HG03097 (cell line): Measurements from ENCODE around the gene TLE1.

Source experiments
- ATAC-seq: cut with Tn5 transposase; IDR thresholded peaks from one replicate; pipeline ENCODE4 v1.9.1; 2021; ENCODE audit not compliant: unreplicated experiment, low FRiP score

Gene TLE1

DNA sequence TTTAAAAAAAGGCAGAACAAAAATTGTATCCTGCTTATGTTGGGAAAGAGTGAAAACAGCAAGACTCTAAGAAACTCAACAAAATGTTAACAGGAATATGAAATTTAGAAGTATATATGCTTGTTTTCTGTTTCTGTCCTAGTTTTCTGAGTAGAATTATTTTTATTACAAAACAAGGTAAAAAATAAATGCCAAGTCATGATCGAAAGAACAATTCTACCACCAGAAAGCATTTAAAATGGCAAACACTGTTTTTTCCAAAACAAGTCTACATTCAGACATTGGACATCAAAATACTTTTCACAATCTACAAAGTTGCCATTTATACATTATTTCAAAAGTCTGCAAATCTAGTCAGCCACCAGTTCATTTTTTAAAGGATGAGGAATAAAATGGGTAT, 102.6 kb downstream of the TLE1 start:
- ATAC-seq: no peak

DNA sequence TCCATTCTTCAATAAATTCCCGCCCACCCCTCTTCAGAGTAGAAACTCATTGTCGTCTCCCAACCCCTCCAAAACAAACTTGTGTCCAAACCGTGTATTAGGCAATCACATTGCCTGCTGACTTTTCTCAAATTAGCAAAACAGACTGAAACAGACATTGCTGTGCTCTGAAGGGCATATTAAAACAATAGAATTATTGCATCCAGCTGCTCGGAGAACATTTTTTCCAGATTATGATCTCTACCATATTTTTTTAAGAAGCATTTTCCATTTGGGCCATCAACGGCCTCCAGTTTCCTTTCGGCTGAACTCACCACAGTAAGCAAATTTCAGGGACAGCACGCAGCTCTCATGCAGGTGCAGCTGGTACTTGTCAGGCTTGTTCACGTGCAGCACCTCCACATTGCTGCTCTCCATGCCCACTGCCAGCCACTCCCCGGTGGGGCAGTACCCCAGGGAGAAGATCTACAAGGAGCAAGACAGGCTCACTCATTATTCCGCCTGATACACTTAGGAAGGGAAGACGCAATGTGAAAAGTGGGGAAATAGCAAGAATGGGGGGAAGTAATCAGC, 104.1 kb downstream of the TLE1 start:
- no peak for ATAC-seq

DNA sequence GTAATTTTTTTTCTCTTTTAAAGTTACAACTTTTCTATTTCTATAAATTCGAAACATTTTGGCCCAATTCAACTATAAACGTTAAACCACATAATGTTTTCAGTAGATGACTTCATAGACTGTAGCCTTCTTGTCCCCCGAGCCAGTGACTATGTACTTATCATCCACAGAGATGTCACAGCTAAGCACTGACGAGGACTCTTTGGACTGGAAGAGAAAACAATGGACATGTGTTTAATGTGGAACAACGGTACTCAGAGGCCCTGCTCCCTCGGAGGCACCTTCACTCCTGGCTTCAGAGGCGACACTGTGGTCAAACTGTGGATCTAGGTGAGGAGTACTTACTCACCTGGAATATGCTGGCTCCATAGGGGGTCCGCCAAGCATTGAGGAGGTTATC, 105.2 kb downstream of the TLE1 start:
- ATAC-seq: no peak

GRCh38 chr9:81581986-81582385, 107.4 kb downstream of the TLE1 start:
- no peak for ATAC-seq

- no peak for ATAC-seq
These were observed 110.0 kb downstream of the TLE1 start for GRCh38 chr9:81579381-81579780.

DNA sequence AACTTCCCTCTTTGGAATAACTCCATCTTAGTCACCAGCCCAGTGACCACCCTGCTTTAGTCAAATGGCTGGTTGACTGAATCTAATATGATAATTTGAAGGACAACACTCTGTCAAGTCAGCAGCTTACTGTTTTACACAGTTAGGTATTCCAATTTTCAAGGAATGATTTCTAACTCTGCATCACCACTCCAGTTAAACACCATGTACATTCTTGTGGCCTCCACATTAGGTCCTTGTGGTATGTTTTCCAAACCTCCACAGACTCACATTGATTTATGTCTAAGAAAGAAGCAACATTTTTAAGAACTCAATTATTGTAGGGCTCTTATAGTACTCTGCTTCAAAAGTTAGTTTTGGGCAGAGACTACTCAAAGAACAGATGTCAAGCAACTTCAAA, 110.7 kb downstream of the TLE1 start:
- ATAC-seq: no peak

DNA sequence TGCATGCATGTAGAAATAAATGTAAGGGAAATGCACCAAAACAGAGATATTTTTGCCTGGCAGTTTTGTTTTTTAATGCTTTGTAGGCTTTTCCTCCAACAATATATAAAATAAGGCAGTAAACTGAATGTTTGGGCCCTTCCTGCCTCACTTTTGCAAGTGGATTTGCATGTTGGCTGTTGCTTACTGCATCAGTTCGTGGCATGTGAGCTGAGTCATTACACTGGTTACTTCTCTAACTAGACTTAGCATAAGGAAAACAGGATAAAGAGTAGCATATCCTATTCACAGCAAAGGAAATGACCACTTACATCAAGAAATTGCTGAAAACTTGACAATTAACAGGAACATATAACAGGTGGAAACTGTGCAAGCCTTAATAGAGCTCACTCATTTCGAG, 113.4 kb downstream of the TLE1 start:
- ATAC-seq: no peak

DNA sequence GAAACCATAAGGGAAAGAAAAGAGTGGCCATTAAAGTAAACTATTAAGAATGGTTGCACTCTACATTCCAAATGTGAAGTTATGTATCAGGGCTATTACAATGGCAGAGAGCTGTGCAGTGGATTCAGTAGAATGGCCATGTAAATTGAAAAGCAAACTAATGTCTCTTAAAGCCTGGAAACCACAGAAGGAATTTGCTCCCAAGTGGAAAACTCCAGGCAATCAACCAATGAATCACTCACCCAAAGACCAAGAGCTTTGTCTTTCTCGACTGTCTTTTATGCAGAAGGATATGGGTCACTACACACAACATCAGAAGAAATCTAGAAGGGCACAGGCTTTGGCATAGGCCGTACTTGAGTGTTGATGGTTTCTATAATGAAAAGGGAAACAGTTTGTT, 114.9 kb downstream of the TLE1 start:
- ATAC-seq: no peak

DNA sequence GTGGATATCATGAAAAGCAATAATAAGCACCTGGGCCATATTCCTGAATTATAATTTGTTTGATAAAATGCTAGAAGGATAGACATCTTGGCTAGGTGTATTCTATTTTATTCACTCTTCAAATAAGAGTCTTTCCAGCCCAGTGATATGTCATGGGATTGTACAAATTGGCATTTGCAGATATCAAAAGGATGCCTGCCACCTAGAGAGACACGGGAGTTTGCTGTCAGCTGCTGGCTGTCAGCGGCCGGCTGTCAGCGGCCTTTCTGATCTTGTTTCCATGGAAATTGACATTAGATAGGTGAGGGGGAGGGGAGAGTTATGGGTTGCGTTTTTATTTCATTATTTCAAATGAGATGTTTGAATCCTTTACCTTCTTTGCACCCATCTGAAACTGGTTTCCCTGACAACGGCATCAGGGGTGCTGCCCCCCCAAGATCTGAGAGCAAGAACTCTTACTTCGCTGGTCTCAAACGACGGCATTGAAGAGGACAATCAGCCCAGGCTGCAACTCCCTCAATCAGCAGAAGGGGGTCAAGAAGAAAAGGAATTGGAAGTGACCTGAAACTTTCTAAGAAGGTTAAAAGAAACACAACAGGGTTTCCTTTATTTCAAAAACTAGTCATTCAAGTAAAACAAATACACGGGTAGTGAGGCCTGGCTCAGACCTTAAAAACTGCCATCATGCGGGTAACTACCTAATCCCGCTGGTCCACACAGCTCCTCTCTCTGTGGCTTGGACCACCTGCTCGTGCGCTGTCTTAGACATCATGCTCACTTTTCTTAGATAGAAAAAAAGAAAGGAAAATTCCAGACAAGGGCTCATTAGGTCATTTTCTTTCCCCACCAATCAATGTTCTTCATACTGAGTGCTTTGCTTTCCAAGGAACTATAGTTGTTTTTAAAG, 115.7 kb downstream of the TLE1 start:
- no peak for ATAC-seq

DNA sequence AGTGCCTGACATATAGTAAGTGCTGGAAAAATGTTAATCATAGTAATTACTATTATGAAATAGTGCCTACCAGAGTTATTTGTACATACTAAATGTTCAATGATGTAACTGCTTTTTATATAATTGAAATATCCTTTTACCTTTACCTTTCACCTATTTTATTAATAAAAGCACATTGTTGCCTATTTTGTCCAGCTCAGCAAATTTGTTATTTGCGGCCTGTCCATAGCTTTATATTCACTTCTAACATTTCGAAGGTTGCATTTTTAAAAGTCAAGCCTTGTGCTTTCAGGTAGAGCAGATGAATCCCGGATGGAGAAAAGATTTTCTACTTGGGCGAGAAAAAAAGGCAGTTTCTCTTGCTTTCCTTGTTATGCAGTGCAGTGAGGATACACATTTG, 119.3 kb downstream of the TLE1 start:
- no peak for ATAC-seq

DNA sequence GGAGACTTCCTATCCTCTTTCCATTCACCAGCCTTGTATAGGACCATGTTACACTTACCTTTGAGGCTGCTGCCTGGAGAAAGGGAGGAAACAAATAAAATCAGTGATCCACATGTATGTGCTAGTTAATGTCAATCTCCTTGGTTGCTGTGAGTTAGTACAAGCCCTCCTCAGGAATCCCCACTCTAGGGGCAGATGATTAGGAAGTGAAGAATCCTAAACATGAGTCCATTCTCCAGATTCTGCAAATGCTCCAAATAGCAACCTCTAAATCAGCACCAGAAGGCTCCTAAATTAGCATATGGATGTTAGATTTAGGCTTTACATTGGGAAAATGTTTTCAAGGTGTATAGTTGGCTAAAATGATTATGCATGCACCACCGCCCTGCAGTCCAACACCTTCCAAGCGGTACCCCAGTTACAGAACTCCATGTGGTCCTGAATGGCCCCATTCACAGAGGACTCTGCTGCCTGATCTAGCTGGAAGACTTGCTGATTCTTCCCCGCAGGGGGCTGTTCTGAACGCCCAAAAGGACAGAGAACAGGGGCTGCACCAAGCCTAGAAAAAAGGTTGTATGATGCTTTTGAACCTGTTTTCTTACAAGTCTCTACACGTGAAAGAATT, 123.2 kb downstream of the TLE1 start:
- ATAC-seq: no peak

- ATAC-seq: no peak
These were observed 123.7 kb downstream of the TLE1 start for GRCh38 chr9:81565609-81566008.

DNA sequence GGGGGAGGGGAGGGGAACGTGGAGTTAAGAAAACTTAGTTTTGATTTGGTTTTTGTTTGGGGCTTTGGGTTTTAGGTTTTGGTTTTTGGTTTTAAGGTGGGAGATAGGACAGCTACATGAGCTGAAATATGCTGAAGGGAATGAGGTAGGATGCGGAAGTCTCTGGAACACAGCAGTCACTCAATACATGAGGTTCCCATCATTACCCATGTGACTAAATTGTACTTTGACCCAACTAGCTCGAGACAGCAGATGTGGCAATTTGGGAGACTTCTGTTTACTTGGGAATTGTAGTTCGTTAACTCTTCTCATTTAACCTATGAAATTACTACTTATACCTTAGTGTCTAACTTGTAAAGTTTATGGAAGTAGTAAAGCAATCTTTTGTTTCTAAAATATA, 124.2 kb downstream of the TLE1 start:
- ATAC-seq: no peak

GRCh38 chr9:81564632-81565031, 124.7 kb downstream of the TLE1 start:
- ATAC-seq: no peak

DNA sequence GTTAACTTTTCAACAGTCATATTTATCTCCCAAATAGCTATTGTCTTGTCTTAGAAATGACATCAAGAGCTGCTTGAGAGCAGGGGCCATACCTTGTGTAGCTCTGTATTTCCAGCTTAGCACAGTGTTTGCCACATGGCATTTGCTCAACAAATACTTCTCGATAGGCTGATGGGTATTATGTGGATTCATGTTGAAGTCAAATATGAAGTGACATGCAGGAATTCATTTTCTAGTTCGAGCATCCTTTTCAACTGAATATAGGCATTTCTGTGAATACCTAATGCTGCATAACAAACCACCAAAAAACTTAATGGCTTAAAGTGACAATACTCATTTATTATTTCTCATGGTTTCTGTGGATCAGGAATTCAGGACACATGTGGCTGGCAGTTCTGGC, 125.6 kb downstream of the TLE1 start:
- no peak for ATAC-seq

DNA sequence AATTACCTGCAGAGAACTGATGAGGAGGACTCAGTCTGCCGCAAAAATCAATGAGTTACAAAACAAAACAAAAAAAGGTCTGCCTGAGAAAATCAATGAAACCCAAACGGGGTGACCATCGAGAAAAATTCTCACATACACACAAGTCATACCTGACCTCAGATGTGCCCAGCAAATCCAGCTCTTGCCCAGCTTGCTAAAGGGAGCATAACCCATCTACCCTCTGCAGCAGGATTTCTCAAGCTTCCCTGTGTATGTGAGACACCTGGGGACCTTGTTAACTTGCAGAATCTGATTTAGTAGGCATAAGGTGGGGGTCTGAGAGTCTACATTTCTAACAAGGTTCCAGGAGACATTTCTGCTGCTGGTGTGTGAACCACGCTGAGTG, 126.3 kb downstream of the TLE1 start:
- ATAC-seq: no peak

GRCh38 chr9:81562231-81563019, 126.9 kb downstream of the TLE1 start:
- ATAC-seq: no peak

- ATAC-seq: no peak
These were observed 128.3 kb downstream of the TLE1 start for GRCh38 chr9:81560851-81561732.

DNA sequence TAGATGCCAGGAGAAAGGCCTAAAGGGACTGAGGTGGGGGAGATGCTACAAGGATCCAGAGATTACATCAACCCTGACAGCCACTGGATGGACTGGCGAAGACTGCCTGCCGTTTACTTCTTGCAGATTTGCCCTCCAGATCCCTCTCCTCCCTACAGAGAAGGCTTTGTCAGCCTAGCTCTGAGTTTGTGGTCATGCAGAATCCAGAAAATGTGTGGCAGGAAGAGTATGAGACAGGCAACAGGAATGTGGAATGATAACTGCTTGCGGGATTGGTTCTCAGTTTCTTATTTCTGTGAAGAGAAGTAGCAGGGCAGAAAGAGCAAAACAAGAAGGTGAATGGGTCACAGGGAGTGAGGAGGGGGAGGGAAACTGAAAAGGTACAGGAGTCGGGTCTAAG, 129.6 kb downstream of the TLE1 start:
- ATAC-seq: no peak

DNA sequence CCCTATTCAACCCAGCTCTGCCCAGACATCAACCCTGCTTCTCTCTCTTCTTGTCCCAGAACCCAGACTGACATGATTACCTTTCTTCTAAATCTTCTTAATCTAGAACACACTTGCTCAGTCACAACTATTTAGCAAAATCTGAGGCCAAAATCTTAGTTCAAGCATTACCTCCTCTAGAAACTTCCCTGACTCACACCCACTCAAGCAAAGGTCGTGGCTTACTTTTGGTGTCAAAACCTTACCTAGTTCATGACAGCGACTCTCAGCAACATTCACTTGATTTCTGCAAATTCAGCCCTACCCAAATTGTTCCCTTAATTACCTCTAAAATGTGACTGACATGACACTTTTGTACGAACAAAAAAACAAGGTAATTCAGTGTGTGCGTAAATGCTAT, 130.2 kb downstream of the TLE1 start:
- no peak for ATAC-seq
